ENCODE measurements around the gene ARFGEF3. TPM values are rescaled to one million over a fixed set of nuclear protein-coding genes. Genes with fewer than 3 reads are reported as not detected.

The ARFGEF3 gene
- total RNA-seq, 4 donors from 2014 or later: 1.2 to 3.3 (median 2.2) TPM

DNA sequence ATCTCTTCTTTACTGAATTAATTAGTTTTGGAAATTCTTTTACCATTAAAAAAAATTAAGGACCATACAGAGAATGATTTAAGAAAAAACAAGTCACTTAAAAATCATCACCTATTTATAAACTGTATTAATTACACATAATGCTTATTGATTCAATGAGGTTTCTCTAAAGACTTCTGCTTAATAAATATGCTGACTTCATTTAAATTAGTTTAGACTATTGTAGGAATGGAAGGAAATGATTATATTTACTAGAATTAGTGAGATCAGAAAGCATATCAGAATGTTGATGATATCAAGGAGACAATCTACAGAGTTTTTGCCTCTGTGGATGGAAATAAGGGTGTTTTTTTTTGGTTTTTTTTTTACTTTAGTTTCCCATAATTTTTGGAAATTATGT lies 181.4 kb downstream of the ARFGEF3 start:
- Histone ChIP-seq H3K4me3 (no peak overlapping the region), H3K36me3 (no peaks in the 10 kb centered on the region), H3K4me1 (peaks cover 2 to 10% (median 5%) of the 10 kb centered on the region in 4 donors), H3K27me3 (no peaks in the 10 kb centered on the region), H3K27ac (replicated peaks in 1 of 4) (no peak overlapping the region), H3K9me3 (no peaks in the 10 kb centered on the region)
- TF ChIP-seq POLR2AphosphoS5 (IDR thresholded peaks at IDR 0.05): no peak
- TF ChIP-seq, protein P1, sequence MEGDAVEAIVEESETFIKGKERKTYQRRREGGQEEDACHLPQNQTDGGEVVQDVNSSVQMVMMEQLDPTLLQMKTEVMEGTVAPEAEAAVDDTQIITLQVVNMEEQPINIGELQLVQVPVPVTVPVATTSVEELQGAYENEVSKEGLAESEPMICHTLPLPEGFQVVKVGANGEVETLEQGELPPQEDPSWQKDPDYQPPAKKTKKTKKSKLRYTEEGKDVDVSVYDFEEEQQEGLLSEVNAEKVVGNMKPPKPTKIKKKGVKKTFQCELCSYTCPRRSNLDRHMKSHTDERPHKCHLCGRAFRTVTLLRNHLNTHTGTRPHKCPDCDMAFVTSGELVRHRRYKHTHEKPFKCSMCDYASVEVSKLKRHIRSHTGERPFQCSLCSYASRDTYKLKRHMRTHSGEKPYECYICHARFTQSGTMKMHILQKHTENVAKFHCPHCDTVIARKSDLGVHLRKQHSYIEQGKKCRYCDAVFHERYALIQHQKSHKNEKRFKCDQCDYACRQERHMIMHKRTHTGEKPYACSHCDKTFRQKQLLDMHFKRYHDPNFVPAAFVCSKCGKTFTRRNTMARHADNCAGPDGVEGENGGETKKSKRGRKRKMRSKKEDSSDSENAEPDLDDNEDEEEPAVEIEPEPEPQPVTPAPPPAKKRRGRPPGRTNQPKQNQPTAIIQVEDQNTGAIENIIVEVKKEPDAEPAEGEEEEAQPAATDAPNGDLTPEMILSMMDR (IDR thresholded peaks at IDR 0.05): no peak
- TF ChIP-seq EP300 (IDR thresholded peaks at IDR 0.05): no peak
- TF ChIP-seq POLR2A (IDR thresholded peaks at IDR 0.05; ENCODE audit: low read depth): no peak
- DNase-seq (ENCODE audit: extremely low spot score): no peak
- intact Hi-C loops (cut with DNase I): no loop called here

DNA sequence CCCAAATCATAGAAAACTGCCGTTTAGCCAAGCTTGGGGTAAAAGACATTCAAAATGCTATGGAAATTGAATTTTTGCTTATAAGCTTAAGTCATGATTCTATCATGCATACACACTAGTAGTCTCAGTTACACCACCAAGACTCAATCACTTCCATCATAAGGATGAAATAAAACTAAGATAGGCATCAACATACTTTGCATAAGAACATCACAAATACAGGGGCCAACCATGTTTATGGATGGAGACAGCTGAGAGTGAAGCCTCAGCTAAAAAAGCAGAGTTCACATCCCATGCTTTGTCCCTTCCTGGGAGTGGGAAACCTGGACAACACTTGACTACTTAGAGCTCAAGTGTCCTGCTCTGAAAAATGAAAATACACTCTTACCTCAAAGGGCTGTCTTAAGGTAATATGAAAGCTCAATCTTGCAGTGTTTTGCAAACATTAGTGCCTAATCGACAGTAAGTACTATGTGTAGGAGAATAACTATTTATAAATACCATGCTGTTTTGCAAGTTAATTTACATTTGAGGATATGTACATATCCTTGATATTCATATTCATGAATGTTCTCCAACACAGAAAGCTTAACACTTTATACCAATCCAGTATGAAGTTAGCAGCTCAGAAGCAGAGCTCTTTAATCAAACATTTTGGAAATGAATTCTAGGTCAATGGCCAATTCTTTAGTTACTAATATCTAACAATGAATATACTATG lies 184.0 kb downstream of the ARFGEF3 start:
- Histone ChIP-seq H3K36me3 (no peaks in the 10 kb centered on the region), H3K4me1 (peaks cover 3 to 10% (median 6%) of the 10 kb centered on the region in 4 donors), H3K27ac (replicated peaks in 1 of 4) (no peak overlapping the region), H3K9me3 (no peaks in the 10 kb centered on the region), H3K4me3 (no peak overlapping the region), H3K27me3 (no peaks in the 10 kb centered on the region)
- intact Hi-C loops (cut with DNase I): no loop called here
- TF ChIP-seq, protein P1 (IDR thresholded peaks at IDR 0.05): no peak
- TF ChIP-seq POLR2AphosphoS5 (IDR thresholded peaks at IDR 0.05): no peak
- TF ChIP-seq EP300 (IDR thresholded peaks at IDR 0.05): no peak
- no peak for TF ChIP-seq POLR2A (IDR thresholded peaks at IDR 0.05; ENCODE audit: low read depth)
- 60% methylated on average over 2 of the region's 2 CpGs for WGBS
- DNase-seq (ENCODE audit: extremely low spot score): no peak

DNA sequence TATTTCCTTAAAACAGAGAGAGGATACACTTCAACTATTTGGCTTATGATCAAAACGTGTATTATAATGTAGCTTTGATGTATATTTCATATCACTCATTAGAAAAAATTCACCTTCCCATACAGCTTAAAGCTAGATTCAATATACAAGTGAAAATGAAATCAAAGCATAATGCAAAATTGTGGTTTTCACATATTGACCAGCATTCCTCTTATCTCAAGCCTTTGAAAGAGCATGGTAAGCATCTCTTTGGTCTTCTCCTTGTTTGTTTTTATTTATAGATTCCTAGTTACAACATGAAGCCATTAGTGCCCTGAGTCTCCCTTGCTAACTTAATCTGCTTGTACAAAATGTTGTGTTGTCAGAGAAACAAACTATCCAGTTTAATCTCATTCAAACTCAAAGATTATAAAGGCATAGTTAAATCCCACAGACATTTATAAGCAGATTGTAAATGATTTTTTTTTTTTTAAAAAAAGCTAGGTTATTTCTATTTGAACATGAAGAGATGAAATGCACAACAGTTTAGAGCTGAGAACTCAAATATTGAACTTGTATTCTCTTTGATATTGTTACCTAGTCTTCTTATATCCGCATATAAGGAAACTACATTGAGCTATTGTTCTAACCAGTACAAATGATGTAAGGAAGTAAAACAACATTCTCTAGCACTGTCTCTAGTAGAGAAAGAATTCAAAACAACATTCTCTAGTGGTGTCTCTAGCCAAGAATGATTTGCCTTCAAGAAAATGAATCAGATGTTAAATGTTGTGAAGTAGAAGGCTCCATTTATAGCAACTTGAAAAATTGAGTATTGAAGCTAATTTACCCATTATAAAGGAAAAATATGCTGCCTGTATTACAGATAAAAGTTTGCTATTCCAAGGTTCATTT lies 184.8 kb downstream of the ARFGEF3 start:
- TF ChIP-seq POLR2AphosphoS5 (IDR thresholded peaks at IDR 0.05): no peak
- TF ChIP-seq, protein P1 (IDR thresholded peaks at IDR 0.05): no peak
- TF ChIP-seq POLR2A (IDR thresholded peaks at IDR 0.05; ENCODE audit: low read depth): no peak
- TF ChIP-seq EP300 (IDR thresholded peaks at IDR 0.05): no peak
- Histone ChIP-seq H3K27me3 (no peaks in the 10 kb centered on the region), H3K4me1 (peaks cover 3 to 10% (median 6%) of the 10 kb centered on the region in 4 donors), H3K27ac (replicated peaks in 1 of 4) (no peak overlapping the region), H3K9me3 (no peaks in the 10 kb centered on the region), H3K4me3 (no peak overlapping the region), H3K36me3 (no peaks in the 10 kb centered on the region)
- no peak for DNase-seq (ENCODE audit: extremely low spot score)
- 52% methylated on average over 2 of the region's 2 CpGs for WGBS
- intact Hi-C loops (cut with DNase I): no loop called here

DNA sequence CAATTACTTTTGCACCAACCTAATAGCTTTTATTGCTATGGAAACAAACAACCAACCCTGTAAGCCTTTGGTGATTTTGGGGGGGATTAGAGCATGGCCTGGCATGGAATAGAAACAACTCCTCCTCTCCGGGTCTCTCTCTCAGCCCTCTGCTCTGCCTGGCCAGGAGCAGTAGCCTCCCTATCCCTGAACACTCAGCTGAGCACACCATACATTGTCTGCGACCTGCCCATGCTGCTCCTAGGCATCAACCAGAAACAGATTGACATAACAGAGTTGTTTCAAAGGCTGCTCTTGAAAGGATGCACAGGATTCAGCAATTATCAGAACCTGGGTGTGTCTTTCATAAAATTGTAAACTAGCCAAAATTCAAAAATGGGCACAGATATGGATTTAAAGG lies 186.1 kb downstream of the ARFGEF3 start:
- H3K4me3 ChIP-seq: no peak overlapping the region
- no peak for TF ChIP-seq POLR2AphosphoS5 (IDR thresholded peaks at IDR 0.05)
- TF ChIP-seq, protein P1 (IDR thresholded peaks at IDR 0.05): no peak
- TF ChIP-seq POLR2A (IDR thresholded peaks at IDR 0.05; ENCODE audit: low read depth): no peak
- no peak for TF ChIP-seq EP300 (IDR thresholded peaks at IDR 0.05)
- no peaks in the 10 kb centered on the region for H3K27me3 ChIP-seq
- H3K36me3 ChIP-seq: no peaks in the 10 kb centered on the region
- no peaks in the 10 kb centered on the region for H3K9me3 ChIP-seq
- DNase-seq (ENCODE audit: extremely low spot score): no peak
- peaks cover 3 to 10% (median 6%) of the 10 kb centered on the region in 4 donors for H3K4me1 ChIP-seq
- intact Hi-C loops (cut with DNase I): no loop called here
- 88% methylated on average over 1 of the region's 2 CpGs for WGBS
- H3K27ac ChIP-seq (replicated peaks in 1 of 4): no peak overlapping the region
